Stomach (tissue), 9 donors: ENCODE measurements around the gene PIGL. TPM values are rescaled to one million over a fixed set of nuclear protein-coding genes. Genes with fewer than 3 reads are reported as not detected.

ENCODE experiments used
- DNase-seq, 2 donors: peaks; one replicate each; pipeline versions ENCODE4 v3.0.0 to v3.0.0-alpha.2; 2013 to 2019
- H3K27ac ChIP-seq, 5 donors: fragments of 200-600 bp in 4 of 5; sonication (generic) in 4 of 5; one replicate each; pipeline ENCODE4 v1.5.1; 2013 to 2019; ENCODE audit warnings: mild to moderate bottlenecking in 1 of 5, moderate library complexity in 1 of 5
- H3K27me3 ChIP-seq, 3 donors: fragments of 200-600 bp; sonication (generic); one replicate each; pipeline ENCODE4 v1.5.1; 2017 to 2019; ENCODE audit warnings: mixed run types in 1 of 3
- H3K36me3 ChIP-seq, 4 donors: fragments of 200-600 bp; sonication (generic); 1 replicate in 3 of 4; 2 replicates in 1 of 4; pipeline ENCODE4 v1.5.1; 2016 to 2019
- H3K4me1 ChIP-seq, 4 donors: fragments of 200-600 bp; sonication (generic); one replicate each; pipeline ENCODE4 v1.5.1; 2016 to 2019
- H3K4me3 ChIP-seq, 4 donors: fragments of 200-600 bp; sonication (generic) in 3 of 4; one replicate each; pipeline ENCODE4 v1.5.1; 2016 to 2019; ENCODE audit warnings: mild to moderate bottlenecking in 1 of 4
- H3K9me3 ChIP-seq, 4 donors: fragments of 200-600 bp; sonication (generic); one replicate each; pipeline ENCODE4 v1.5.1; 2016 to 2019
- CTCF ChIP-seq, 7 experiments: fragments of 450-650 bp in 4 of 7; fragments of 200-600 bp in 3 of 7; sonication (generic) in 3 of 7; IDR thresholded peaks; one replicate each; pipeline ENCODE4 v1.5.1; 2016 to 2019; ENCODE audit warnings: antibody characterized with exemption in 7 of 7, control low read depth in 2 of 7, mild to moderate bottlenecking in 1 of 7
- EP300 ChIP-seq: sonication (generic); formaldehyde crosslinking; IDR thresholded peaks from one replicate; pipeline ENCODE4 v1.6.1; 2017; ENCODE audit warnings: antibody characterized with exemption
- POLR2A ChIP-seq, 4 donors: fragments of 450-650 bp; IDR thresholded peaks; one replicate each; pipeline ENCODE4 v1.6.1; 2016; ENCODE audit warnings: antibody characterized with exemption in 4 of 4, control low read depth in 2 of 4, mild to moderate bottlenecking in 1 of 4, moderate library complexity in 1 of 4
- POLR2AphosphoS5 ChIP-seq, 3 donors: sonication (generic); formaldehyde crosslinking; IDR thresholded peaks; one replicate each; pipeline ENCODE4 v1.6.1; 2016; ENCODE audit warnings: antibody characterized with exemption in 3 of 3
- WGBS, 5 donors: extraction: QIAGEN DNeasy Blood & Tissue Kit in 3 of 5; methylation state at CpG; one replicate each; pipeline versions ENCODE4 v1.1.5 to v1.1.7; 2013 to 2018; 5-methylcytosine and 5-hydroxymethylcytosine counted together
- intact Hi-C: fragments of 100-400 bp; cut with DNase I; formaldehyde crosslinking; loops from one replicate; pipeline ENCODE4 v1.15.1; 2023; ENCODE audit warnings: low total_unique reads
- polyA plus RNA-seq, 3 donors: library from polyadenylated mRNA; stranded (reverse); fragments of 200-250 nt; gene quantifications; one replicate each; pipeline ENCODE4 v1.2.3, GENCODE V29; 2013
- small RNA-seq, 4 donors: library from RNA; depleted of rRNA; stranded (forward); fragments of <200 nt; gene quantifications; one replicate each; pipeline ENCODE3, GENCODE V24; 2016
- total RNA-seq, 5 donors: library from RNA; depleted of rRNA; stranded (reverse); fragments of >200 nt; gene quantifications; one replicate each; pipeline versions ENCODE4 v1.1.0 to v1.2.3, GENCODE V29; 2014 to 2016
- donor health status: healthy with polysubstance abuse.
- donor health status: Bipolar disorder and iron deficiency.
- donor health status: healthy.

The PIGL gene
- total and polyA plus RNA-seq, 8 donors = 5.8 to 72.3 (median 35.3) TPM

DNA sequence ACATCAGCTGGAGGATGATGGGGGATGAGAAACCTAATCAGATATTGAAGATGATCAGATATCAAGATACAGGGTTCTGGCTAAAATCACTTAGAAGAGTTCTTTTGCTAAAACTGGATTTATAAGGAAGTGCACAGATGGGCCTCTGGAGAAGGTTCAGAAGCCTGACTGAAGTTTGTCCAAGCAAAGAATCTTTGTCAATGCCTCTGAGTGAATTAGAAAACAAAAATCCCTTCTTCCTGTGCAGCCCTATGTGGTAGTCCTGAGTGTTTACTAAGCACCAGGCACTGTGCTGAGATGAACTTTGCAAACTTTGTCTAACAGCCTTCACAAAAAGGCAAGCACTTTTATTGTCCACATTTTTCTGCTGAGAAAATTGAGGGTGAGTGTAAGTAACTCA is 147.6 kb downstream of the PIGL start:
- H3K27ac ChIP-seq = peak overlapping the region in 3 of 5 donors; percentile 4 to 22 (median 18)
- H3K4me3 ChIP-seq = no peak overlapping the region
- no peak for DNase-seq
- intact Hi-C loops = loop anchor here (10.0 kb wide), 1 partner anchor 160 kb away; no protein-coding TSS in a partner anchor
- TF ChIP-seq POLR2A (IDR thresholded peaks at IDR 0.05) = no peak
- H3K36me3 ChIP-seq = no peaks in the 10 kb centered on the region
- no peaks in the 10 kb centered on the region for H3K27me3 ChIP-seq
- no peaks in the 10 kb centered on the region for H3K9me3 ChIP-seq
- peaks cover 0 to 9% (median 3%) of the 10 kb centered on the region in 4 donors for H3K4me1 ChIP-seq

GRCh38 chr17:16371742-16372141 is 154.7 kb downstream of the PIGL start:
- peak overlapping the region in 1 of 5 donors; percentile 20 for H3K27ac ChIP-seq
- H3K27me3 ChIP-seq = no peaks in the 10 kb centered on the region
- 31 to 51% (median 39%) methylated on average over 5 of the region's 5 CpGs for WGBS, 5 donors

DNA sequence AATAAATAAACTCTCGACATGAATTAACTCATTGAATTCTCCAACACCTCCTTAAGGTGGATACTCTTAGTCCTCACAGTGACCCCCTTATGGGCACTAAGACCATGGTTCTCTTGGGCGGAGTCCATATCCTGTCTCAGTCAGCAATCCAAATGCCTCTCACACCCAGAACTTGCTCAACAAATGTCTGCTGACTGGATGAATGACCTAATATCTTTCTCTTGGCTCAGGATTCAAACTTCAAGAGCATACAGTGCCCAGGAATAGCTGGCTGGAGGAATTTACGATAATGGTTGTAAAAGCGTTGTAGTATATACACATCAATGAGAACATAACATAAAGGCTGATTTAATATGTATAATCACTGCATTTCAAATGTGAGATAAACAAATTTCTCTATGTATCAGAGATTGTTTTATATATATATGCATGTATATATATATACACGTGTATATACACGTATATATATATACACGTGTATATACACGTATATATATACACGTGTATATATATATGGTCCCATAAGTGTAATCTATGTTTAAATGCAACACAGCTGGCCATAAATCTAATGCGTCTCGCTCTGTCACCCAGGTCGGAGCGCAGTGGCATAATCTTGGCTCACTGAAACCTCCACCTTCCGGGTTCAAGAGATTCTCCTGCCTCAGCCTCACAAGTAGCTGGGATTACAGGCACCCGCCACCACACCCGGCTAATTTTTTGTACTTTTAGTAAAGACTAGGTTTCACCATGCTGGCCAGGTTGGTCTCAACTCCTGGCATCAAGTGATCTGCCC is 157.3 kb downstream of the PIGL start:
- Histone ChIP-seq H3K4me3 (no peak overlapping the region), H3K9me3 (no peaks in the 10 kb centered on the region), H3K36me3 (no peaks in the 10 kb centered on the region), H3K4me1 (peaks cover 7 to 25% (median 19%) of the 10 kb centered on the region in 4 donors), H3K27ac (peak overlapping the region in 1 of 5 donors; percentile 64), H3K27me3 (no peaks in the 10 kb centered on the region)
- 83 to 90% (median 87%) methylated on average over 16 of the region's 16 CpGs for WGBS, 5 donors
- DNase-seq = peak in 1 of 2 donors; percentile 34
- intact Hi-C loops = no loop called here
- TF ChIP-seq POLR2AphosphoS5 (IDR thresholded peaks at IDR 0.05) = no peak
- no peak for TF ChIP-seq CTCF (IDR thresholded peaks at IDR 0.05)
- TF ChIP-seq EP300 = no peak
- no peak for TF ChIP-seq POLR2A (IDR thresholded peaks at IDR 0.05)

More at GRCh38 chr17:16371742-16372141, 154.7 kb downstream of the PIGL start:
- intact Hi-C loops = no loop called here
- TF ChIP-seq CTCF (IDR thresholded peaks at IDR 0.05) (no peak), POLR2A (IDR thresholded peaks at IDR 0.05) (no peak), EP300 (no peak), POLR2AphosphoS5 (IDR thresholded peaks at IDR 0.05) (no peak)
- H3K4me3 ChIP-seq = no peak overlapping the region
- no peaks in the 10 kb centered on the region for H3K36me3 ChIP-seq
- no peaks in the 10 kb centered on the region for H3K9me3 ChIP-seq
- DNase-seq = peak in 1 of 2 donors; percentile 61
- peaks cover 4 to 13% (median 8%) of the 10 kb centered on the region in 4 donors for H3K4me1 ChIP-seq

Small RNAs within 50 kb of the gene (small RNA-seq; reads per million reads assigned to genes)
- 0 reads per million in 4 donors for gene MIR1288

Other genes with a start within 250 kb of the PIGL start
- 10 to 100 TPM in 2 of 5 donors, 1 to 10 TPM in 2, not detected in 1; 4.5 to 20.0 (median 10.2) TPM for gene ZSWIM7, start 217.5 kb upstream of the PIGL start, total RNA-seq
- 10 to 100 TPM; 29.8 to 43.5 (median 36.4) TPM for gene ZSWIM7, start 217.5 kb upstream of the PIGL start, polyA plus RNA-seq
- 1,000 to 10,000 TPM in 1 of 5 donors, 10 to 100 TPM in 4; 44.6 to 1,106 (median 63.6) TPM for gene TTC19, start 217.4 kb upstream of the PIGL start, total RNA-seq
- gene TTC19, start 217.4 kb upstream of the PIGL start, polyA plus RNA-seq = 10 to 100 TPM; 12.6 to 16.2 (median 14.1) TPM
- gene NCOR1, start 1.7 kb upstream of the PIGL start, total RNA-seq = 100 to 1,000 TPM; 226 to 444 (median 280) TPM
- gene NCOR1, start 1.7 kb upstream of the PIGL start, polyA plus RNA-seq = 100 to 1,000 TPM in 1 of 3 donors, 10 to 100 TPM in 2; 28.7 to 357 (median 80.1) TPM
- 100 to 1,000 TPM in 1 of 5 donors, 10 to 100 TPM in 4; 24.5 to 324 (median 34.9) TPM for gene CENPV, start 136.3 kb downstream of the PIGL start, total RNA-seq
- gene CENPV, start 136.3 kb downstream of the PIGL start, polyA plus RNA-seq = 10 to 100 TPM; 32.1 to 41.5 (median 41.4) TPM
- 100 to 1,000 TPM; 621 to 929 (median 784) TPM for gene UBB, start 163.9 kb downstream of the PIGL start, total RNA-seq
- gene UBB, start 163.9 kb downstream of the PIGL start, polyA plus RNA-seq = 1,000 to 10,000 TPM in 2 of 3 donors, 100 to 1,000 TPM in 1; 969 to 2,679 (median 1,248) TPM
- gene TRPV2, start 198.4 kb downstream of the PIGL start, total RNA-seq = 10 to 100 TPM in 1 of 5 donors, 1 to 10 TPM in 3, under 1 TPM in 1; 0.58 to 24.8 (median 4.5) TPM
- 1 to 10 TPM; 5.3 to 8.8 (median 6.4) TPM for gene TRPV2, start 198.4 kb downstream of the PIGL start, polyA plus RNA-seq